ENCODE data around the gene KLHDC1.
"Not testable (repeated sequence)": the region's sequence is repeated elsewhere in the genome, so short reads cannot be mapped to it uniquely, and the experiment has no call there.

Gene KLHDC1

GRCh38 chr14:49781040-49781439 is 88.1 kb downstream of the KLHDC1 start:
- DNase-seq = not testable (repeated sequence)

- DNase-seq = no peak
Observed at GRCh38 chr14:49783394-49784014, 90.6 kb downstream of the KLHDC1 start.

- DNase-seq = no peak
Observed at GRCh38 chr14:49786315-49786714, 93.4 kb downstream of the KLHDC1 start.

GRCh38 chr14:49792618-49793017 is 99.7 kb downstream of the KLHDC1 start:
- no peak for DNase-seq

- DNase-seq = no peak
Observed at GRCh38 chr14:49796025-49796424, 103.1 kb downstream of the KLHDC1 start.
